ENCODE data around the gene C5orf46.

C5orf46 gene

GRCh38 chr5:147856801-147857200, 49.5 kb downstream of the C5orf46 start:
- no peak for DNase-seq

DNA sequence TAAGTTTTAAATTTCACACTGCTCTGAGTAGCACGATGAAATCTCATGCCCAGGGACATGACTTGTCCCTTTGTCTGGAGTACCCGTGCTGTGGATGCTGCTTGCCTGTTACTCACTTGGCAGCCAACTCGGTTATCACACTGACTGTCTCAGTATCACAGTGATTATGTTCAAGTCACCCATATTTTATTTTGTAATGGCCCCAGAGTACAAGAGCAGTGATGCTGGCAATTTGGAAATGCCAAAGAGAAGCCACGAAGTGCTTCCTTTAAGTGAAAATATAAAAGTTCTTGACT, 50.6 kb downstream of the C5orf46 start:
- no peak for DNase-seq

DNA sequence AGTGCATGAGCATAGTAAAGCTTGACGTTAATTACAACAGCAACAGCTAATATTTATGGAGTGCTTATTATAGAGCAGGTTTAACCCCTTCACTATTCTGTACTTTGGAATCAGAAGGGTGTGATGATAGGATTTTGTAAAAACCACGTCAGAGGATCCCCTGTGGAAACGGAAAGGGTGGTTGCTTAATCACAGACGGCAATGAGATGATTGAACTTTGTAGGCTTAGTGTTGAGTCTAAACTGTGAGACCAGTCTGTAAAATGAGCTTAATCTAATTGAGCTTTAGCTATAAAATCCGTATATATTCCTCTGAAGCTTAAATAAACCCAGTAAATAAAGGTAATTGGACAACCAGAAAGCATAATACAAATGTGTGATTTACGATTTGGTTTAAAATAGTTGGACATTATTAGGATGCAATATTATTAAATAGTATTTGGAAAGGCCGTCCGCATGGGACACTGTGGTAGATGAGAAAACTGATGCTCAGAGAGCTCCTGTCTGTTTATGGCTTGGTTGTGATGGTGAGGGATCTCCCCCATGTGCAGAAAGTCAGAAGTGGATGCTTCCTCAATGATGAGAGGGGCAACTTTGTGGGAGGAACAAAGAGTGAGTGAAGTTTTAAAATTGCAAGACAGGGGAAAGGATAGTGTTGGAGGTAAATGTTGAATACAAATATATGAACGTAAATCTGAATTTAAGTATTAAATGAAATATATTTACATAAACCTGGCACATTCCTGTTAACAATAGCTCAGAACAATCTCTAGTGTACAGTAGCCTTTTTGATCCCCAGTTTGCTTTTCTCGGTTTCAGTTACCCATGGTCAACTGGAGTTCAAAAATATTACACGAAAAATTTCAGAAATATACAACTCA, 51.2 kb downstream of the C5orf46 start:
- peak; percentile 46 for DNase-seq

GRCh38 chr5:147854331-147854730, 52.0 kb downstream of the C5orf46 start:
- DNase-seq = peak; percentile 31

DNA sequence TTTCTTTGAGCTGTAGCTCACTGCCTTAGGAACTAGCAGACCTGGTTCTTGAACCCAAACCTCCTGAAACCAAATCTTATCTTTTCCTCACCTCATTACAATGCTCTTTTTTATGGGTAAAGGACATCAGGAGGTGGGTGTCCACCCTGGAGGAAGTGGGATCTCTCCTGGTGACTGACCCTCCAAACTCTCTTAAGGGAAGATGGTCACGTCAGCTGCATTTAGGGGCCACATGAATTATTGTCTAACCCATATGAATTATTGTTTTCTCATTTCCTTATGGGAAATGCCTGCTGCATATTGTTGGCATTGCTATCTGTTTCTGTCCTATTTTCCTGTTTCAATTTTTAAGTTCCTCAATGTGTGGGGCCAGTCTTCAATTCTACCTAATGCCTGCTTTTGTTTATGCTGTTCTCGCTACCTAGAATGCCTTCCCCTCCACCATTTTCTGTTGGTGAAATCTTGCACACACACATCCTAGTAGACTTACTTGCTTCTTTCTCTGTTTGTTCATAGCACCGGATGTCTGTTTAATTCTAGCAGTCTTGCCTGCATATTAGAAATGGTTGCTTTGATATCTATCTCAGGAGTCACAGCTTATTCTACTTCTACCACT, 52.9 kb downstream of the C5orf46 start:
- DNase-seq = no peak

- no peak for DNase-seq
Measured at GRCh38 chr5:147852365-147852764, 54.0 kb downstream of the C5orf46 start.

- no peak for DNase-seq
Measured at GRCh38 chr5:147851578-147851977, 54.8 kb downstream of the C5orf46 start.

GRCh38 chr5:147849226-147849625, 57.1 kb downstream of the C5orf46 start:
- no peak for DNase-seq

- no peak for DNase-seq
Measured at GRCh38 chr5:147845618-147846017, 60.7 kb downstream of the C5orf46 start.

DNA sequence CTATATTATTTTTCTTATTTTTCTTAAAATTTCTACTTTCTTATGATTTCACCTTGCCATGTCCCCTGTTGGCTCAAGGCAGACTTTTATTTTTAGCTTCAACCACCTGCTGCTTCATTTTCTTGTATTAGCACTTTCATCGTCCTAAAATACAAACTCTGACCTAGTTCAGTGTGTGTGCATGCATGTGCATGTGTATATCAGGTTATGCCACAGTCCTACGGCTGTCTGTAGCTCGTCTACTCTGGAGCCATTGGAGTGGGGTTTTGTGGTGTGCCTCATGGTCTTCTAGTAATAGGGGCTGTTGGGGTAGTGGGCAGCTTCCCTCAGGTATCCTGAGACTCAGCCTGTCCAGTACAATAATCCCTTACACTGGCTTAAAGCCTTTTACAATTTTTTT, 61.5 kb downstream of the C5orf46 start:
- no peak for DNase-seq

- no peak for DNase-seq
Measured at GRCh38 chr5:147842869-147843268, 63.5 kb downstream of the C5orf46 start.

Measured in NCI-H82 (cell line).